DMS53 (cell line): ENCODE measurements around the gene MACROH2A1.

Experiments used
- DNase-seq: peaks from one replicate; lab custom pipeline; 2025; lab: John Stamatoyannopoulos, UW

Gene MACROH2A1

GRCh38 chr5:135355169-135355568, 43.9 kb downstream of the MACROH2A1 start:
- no peak for DNase-seq

DNA sequence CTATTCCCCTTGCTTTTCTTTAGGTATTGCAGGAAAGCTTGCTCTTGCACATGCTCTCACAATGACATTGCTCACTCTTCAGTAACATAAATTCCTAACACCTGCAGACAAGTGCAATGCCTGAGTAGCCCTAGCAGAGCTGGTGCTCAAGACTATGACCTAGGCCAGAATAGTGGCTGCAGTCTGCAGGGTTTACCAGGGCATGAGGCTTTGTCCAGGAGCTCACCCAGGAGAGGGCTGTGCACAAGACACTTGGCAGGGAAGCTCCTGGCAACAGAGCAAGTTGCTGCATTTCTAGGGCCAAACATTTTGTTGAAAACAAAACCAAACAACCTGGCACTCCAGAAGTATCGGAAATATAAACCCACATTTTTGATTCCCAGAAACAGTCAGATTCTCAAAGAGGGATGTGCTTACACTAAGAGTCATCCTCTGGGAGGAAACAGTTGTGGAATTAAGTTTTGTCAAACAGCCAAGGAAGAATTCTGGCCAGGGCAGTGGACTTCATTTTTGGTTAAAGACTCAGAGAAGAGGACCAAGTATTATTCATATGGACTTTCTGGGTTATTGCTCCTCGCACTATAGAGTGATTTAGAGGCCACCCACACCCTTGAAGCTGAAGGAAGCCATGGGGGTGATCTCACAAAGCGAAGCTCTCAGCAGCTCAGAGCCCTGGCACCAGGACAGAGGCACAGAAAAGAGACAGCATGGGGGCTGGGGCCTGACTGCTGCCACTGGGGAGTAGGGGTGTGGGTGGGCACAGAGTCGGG, 44.9 kb downstream of the MACROH2A1 start:
- no peak for DNase-seq

GRCh38 chr5:135350536-135350935, 48.5 kb downstream of the MACROH2A1 start:
- no peak for DNase-seq

DNA sequence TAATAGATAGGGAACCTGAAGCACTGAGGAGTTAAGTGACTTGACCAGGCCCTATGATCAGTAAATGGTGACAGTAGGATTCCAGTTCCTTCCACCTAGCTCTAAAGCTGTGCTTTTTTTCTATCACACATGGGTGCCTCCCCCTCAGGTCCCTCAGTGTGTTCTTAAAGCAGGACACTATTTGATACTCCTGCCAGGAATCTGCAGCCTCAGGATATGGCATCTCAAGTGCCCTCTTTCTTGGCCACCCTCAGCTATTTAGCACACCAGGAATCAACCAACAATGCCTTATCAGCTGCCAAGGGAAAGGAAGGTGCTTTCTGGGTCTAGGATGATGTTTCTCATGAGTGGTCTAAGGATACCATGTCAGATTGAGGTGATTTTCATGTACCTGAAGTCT, 49.1 kb downstream of the MACROH2A1 start:
- DNase-seq: no peak

GRCh38 chr5:135349451-135349850, 49.6 kb downstream of the MACROH2A1 start:
- no peak for DNase-seq

DNA sequence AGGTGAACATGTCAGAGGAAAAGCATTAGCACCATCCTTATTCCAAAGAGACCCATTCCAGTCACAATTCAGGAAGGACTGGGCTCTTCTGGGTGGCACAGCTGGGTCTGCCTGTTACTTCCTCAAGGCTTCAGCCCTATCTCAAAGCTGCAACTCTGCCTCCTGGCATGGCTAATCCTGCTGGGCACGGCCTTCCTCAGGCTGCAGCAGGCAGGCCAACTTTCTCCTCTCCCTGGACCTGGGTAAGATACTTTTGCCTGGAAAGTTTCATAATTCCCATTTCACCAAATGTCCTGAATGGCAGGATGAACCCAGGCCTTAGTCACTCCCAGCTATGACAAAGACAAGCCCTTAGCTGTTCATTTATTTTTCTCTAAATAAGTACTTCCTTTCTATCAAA, 50.1 kb downstream of the MACROH2A1 start:
- DNase-seq: no peak

GRCh38 chr5:135347392-135347791, 51.6 kb downstream of the MACROH2A1 start:
- DNase-seq: no peak

GRCh38 chr5:135345956-135346731, 52.9 kb downstream of the MACROH2A1 start:
- DNase-seq: no peak

GRCh38 chr5:135344349-135344748, 54.7 kb downstream of the MACROH2A1 start:
- no peak for DNase-seq

GRCh38 chr5:135343413-135343812, 55.6 kb downstream of the MACROH2A1 start:
- DNase-seq: no peak

DNA sequence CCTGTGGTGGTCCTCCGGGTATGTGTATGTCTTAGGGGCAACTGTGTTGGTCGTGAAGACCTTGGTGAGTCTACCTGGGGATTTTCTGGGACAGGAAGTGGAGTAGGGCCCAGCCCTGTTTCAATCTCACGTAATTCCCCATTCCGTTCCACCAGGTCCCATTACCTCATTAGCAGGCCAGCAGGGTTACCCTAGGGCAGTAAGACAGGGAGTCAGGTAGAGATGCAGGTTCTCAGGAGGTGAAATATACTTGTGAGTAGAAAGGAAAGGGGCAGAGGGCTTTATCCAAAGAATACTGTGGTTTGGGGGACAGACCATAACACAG, 56.5 kb downstream of the MACROH2A1 start:
- no peak for DNase-seq

DNA sequence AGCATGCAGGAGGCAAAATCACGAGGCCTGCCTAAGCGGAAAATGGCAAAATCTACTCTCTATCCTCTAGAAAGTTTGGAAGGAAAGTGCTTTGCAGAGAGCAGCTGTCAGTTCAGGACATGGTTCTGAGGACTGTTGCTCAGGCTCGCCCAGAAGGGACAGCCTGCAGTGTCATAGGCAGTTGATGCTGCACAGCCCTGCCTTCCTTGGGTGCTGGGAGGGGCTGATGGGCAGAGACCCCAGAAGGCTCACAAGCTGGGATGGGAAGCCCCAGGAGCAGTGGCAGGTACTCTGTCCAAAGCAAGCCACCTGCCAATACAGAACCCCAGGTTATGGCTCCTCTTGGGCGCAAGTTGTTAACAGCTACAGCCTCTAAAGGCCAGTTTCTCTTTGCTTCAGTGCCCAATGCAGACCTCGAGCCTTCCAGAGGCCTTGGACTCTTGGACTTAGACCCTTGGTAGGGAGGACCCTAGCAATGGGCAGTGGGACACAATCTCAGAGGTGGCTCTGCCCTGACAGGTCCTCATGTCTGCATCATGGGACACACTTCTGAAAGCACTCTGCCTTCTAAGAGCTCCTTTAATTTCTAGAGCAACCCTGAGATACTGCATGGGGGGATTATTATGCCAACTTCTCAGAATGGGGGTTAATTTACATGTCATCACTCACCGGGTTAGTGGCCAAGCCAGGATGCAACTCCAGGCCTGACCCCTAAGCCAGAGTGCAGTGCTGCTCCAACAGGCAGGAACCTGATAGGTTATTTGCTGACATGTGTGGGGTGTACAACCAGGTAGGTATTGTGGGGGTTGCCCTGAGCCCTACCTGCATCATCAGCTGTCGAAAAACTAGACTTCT, 57.1 kb downstream of the MACROH2A1 start:
- no peak for DNase-seq

GRCh38 chr5:135341016-135341666, 57.9 kb downstream of the MACROH2A1 start:
- no peak for DNase-seq

- no peak for DNase-seq
These were observed 58.5 kb downstream of the MACROH2A1 start for GRCh38 chr5:135340568-135340967.

- no peak for DNase-seq
These were observed 59.4 kb downstream of the MACROH2A1 start for GRCh38 chr5:135339623-135340022.

GRCh38 chr5:135339189-135339588, 59.8 kb downstream of the MACROH2A1 start:
- DNase-seq: no peak

DNA sequence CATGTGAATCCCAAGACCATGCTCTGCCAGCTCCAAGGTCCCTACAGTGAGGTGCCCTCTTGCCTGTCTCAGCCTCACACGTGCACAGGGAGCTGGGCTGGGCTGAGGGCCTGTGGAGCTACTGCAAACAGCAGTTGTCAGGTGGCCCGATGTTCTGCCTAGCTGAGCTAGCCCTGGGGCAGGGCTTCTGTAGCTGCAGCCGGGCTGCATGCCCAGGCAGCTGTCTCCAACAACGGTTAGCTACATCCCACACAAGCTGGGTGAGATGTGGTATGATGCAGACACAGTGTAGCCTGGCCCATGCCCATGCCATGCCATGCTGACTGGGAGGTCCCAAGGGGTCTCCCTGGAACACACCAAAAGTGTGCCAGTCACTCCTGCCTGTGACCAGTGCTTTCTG, 62.0 kb downstream of the MACROH2A1 start:
- peak; percentile 28 for DNase-seq

- no peak for DNase-seq
These were observed 63.8 kb downstream of the MACROH2A1 start for GRCh38 chr5:135335031-135335828.

- no peak for DNase-seq
These were observed 65.1 kb downstream of the MACROH2A1 start for GRCh38 chr5:135333732-135334515.

GRCh38 chr5:135332519-135333150, 66.4 kb downstream of the MACROH2A1 start:
- DNase-seq: peak; percentile 80
